SKM-1 (cell line): ENCODE data around the gene MLPH.

Experiments used
- DNase-seq: peaks from one replicate; lab custom pipeline; 2025; ENCODE audit not compliant: unreplicated experiment; lab: John Stamatoyannopoulos, UW

Gene MLPH

DNA sequence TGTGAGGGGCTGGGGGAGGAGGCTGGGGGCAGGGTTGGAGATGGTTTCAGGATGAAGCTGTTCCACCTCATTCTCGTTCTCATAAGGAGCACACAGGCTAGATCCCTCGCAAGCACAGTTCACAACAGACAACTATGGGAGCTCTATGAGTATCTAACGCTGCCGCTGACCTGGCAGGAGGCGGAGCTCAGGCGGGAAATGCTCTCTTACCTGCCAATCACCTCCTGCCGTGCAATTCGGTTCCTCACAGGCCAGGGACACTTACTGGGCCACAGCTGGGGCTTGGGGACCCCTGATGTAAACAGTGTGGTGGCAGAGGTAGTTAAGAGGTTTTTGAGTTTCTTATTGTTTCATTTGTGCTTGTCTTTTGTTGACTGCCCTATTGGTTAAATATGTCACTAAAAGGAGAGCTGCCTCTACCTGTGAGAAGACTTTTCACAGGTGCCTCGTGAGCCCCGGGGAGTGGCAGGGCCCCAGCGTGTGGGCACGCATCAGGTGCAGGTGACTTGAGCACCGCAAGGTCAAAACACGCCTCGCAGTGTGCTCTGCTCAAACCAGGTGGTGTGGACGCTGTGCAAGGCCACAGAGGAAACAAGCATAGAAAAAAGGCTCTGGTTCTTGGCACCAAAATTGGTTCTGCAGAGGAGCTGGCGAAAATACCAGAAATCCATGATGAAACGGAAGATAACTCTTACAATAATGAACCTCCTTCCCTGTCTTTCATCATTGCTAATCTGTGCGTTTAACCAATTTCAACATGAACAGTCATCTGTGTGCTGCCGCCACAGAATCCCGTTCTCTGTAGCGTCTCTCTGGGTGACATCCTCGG, 10.2 kb downstream of the MLPH start:
- no peak for DNase-seq

DNA sequence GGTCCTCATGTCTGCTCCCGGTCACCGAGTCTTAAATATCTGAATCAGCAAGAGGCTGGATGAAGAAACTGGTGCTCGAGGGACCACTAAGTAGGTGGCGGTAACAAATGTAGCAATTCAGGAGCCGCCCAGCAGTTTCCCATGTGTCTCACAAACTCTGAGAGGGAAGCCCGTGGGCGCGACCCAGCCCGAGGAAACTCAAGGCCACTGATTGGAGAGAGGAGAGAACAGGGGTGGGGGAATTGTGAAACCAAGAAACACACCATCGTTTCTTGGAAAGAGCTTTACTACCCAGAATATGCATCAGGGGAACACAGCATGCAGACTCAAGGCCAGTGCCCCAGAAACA, 10.8 kb downstream of the MLPH start:
- no peak for DNase-seq

DNA sequence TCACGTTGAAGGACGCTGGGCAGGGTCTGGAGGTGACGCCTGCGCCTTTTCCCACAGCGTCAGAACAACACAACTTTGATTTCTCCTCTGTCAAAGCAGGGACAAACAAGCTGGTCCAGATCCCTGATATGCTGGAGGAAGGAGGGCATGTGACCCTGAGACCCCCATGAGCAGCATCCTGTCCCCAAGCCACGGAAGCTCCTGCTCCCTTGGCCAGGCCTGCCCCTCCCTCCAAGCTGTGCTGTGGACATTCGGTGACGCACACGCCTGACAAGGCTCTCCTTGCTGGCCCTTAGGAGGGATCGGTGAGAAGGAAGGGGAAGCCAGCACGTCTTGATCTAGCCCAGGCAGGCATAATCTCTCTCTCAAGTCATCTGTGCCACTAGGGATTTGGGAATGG, 11.3 kb downstream of the MLPH start:
- no peak for DNase-seq

DNA sequence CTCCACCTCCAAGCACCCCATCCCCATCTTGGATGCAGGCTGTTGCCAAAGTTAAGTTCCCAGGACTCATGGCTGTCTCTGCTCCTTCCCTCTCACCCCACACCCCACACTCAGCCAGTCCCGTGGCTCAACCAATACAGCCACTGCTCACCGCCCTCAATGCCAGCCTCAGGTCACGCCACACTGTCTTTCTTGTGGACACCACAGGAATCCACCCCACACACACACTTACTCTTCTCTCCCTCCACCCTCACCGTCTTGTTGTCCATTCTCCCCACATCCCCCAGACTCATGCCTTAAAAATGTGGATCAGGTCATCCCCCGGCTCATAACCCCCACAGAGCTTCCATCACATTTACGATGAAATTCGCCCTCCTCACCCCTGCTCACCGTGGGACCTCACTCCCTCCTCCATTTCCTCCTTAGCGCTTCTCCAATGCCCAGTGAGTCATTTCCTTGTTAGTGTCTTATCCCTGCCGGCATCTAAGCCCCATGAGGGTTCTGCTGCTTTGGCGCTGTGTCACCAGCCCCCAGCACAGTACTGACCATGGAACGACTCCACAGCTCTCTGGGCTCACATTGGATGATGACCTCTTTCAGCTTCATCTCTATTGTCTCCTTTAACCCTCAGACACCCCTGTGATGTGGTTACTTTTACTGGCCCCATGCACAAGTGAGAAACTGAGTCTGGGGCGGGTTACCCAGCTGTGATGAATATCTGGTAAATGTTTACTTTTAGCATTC, 13.8 kb downstream of the MLPH start:
- no peak for DNase-seq

DNA sequence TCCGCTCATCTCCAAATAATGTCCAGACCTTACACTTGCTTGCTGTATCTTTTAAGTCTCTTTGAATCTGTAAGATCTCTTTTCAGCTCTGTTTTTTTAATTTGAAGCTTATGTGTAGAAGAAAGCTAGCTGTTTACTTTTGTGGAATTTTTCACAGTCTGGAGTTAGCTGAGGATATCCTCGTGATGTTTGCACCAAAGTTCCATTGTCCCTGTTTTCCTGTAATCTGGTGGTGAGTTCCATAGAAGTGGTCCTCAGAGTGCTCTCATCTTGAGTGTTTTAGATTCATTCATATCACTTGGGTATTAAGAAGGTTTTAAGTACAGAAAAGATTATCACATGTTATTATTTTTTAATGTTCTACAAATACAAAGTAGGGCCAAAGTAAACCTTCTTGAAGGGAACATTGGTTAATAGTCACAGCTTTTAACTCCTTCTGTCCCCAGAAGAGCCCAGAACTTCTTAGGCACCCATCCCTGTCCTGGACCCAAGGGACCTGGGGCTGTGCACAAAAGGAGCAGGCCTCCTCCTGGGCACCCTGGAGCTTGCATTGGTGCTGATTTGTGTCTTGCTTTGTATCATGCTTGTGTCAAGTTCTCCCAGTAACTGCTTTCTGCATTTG, 15.0 kb downstream of the MLPH start:
- DNase-seq = no peak

DNA sequence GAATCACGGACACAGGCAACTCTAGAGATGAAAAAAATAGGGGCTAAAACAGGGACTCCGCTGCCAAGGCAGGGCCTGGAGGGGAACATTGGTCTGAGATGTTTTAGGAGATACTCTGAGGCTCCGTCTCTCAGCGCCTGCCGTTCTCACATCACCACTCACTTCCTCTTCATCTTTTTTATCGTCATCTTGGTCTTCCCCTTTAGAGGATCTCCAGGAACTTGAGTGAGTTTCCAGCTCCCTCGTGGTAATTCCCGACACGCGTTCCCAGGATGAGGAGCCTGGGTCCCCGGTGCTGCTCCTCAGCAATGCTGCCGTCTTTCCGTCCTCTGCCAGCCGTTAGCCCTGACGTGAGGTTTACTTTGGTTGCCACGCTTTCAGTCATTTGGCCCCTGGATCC, 16.1 kb downstream of the MLPH start:
- DNase-seq = no peak

DNA sequence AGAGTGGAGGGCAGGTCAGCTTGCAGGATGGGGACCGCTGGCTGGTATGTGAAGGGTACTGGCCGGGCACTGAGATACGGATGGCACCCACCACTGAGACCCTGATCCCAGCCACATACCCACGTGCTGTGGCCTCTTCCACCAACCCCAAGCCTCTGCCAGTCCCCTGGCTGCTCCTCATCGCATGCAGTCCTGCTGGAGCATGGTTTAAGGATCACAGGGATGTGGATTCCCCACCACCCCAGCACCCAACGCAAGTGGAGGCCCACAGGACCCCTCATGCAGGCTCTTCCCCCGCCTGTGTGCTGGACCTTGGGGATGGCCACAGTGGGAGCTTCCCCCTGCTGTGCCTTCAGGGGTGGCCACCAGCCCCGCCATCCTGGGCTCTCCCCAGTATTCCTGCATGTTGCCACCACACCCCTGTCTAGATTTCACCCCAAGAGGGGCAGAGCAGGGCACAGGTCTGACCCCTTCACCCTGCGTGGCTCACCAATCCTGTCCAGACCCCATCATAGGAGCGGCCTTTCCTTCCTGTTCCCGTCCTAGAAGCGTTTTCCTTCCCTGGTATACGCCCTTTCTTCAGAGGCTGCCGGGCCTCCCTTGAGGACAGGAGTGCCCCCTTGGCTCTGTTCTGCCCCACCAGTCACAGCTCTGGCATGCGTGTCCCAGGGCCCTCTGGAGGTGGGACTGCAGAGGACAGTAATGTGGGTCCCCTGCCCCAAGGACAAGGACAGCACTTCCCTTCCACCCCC, 18.3 kb downstream of the MLPH start:
- DNase-seq = no peak

DNA sequence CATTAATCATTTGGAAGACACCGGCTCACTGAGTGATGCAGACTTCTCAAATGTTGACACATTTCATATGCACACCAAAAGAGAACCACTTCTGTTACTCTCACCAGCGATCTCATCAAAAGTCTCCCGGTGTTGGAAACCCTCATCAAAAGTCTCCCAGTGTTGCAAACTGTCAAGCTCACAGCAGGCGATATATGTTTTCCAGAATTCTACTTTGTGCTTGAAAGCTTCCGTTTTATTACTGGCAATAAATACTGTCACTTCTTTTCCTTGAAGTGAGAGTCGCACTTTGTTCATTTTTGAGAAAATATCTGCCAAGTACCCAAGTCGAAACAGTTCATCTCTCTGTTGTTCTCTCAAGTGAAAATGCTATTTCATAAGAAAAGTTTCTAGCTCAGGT, 20.5 kb downstream of the MLPH start:
- DNase-seq = no peak

DNA sequence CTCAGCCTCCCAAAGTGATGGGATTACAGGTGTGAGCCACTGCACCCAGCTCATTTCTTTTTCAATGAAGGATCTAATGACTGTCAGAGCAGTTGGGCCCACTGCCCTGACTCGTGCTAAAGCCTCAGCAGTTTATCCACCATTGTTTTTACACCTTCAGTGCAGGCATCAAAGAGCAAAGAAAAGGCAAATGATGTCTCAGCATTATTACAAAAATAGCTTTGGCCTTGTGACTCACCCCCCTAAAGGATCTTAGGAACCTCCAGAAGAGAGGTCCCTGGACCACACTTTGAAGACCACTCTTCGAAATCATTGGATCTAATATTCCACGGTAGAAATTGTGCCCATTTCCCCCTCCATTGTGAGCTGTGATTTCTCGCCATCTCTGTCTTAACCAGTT, 21.3 kb downstream of the MLPH start:
- DNase-seq = no peak

DNA sequence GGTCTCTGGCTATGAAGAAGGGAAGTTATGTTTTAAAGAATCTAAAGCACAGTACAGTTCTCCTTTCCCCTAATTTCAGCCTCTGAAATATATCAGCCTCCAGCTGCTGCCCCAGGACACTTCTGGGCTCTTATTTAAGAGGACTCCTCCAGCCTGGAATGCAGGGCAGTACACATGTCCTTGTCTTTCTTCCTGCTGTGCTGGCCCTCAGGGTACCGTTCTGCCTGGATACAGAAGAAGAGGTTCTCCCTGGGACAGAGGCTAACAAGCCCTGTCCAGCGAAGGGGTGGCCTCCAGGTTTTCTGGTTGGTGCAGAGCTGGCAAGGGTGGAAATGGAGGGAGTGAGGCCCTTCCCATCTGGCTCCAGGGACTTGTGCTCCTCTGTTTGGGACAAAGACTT, 22.1 kb downstream of the MLPH start:
- no peak for DNase-seq

DNA sequence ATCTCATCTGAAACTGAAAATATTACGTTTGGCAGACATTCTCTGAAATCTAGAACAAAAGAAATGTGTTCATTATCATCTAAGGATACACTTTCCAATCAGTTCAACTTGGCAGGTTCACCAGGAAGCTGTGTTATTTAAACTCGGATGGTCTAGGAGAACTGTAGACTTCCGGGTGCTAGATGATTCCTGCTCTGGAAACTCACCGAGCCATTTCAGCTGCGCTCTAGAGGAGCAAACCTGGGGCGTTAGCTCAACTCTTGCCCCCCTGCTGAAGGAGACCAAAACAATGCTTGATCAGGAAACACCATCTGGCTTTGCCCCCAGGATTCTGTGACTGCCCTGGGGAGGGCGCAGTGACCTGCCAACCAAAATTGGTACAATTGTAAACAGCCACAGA, 22.9 kb downstream of the MLPH start:
- DNase-seq = no peak

DNA sequence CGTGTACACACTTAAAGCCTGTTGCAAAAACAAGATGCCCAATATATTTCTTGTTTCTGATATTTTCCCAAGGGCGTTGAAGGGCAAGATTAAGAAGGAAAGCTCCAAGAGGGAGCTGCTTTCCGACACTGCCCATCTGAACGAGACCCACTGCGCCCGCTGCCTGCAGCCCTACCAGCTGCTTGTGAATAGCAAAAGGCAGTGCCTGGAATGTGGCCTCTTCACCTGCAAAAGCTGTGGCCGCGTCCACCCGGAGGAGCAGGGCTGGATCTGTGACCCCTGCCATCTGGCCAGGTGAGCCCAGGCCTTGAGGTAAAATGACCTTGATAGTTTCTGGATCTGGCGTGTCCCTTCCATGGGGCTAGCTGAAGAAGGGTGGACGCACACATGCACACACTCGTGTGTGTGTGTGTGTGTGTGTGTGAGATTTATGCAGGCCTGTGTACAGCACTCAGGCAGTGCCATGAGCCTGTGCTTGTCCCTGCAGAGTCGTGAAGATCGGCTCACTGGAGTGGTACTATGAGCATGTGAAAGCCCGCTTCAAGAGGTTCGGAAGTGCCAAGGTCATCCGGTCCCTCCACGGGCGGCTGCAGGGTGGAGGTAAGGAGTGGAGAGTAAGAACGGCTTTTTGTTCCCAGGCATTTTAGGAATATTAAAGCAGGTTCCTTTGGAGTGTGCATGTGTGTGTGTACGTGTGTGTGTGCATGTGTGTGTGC, 23.6 kb downstream of the MLPH start:
- DNase-seq = no peak

DNA sequence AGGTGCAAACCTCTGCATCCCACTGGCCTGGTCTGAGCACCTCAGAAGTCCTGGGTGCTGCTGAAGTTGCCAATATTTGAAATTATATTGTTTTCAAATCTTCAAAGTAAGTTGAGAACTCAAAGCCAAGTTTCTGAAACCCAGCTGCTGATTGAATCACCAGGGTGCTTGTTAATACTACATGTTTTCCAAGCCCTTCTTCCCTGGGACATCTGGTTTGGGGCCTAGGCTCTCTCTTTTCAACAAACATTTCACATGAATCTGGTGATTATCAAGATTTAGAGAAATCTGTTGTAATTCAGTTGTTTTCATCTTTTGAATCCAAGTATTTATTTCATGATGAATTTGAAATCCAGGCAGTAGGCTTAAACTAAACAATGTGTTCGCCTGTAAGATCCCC, 24.4 kb downstream of the MLPH start:
- DNase-seq = no peak

DNA sequence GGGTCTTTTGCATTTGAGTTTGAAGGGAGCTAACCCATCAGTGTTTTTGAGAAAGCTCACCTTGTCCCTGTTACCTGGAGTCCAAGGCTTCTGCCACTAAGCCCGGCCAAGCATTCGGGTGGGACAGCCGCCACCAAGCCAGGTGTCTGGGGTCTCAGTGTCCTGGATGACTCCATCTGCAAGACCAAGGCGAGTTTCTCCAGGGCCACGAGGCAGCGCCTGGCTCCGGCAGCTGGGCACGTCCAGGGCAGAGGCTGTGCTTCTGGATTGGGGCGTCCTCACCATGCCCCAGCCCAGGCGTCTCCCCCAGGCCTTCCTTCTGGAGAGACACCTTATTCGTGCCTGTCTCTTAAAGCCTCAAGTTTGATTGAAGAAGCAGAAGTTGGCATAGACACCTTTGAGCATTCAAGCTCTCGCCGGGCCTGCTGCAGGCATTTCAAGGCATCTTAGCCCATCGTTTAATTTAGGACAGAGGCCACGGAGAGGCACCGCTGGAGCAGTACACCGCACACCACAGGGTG, 24.9 kb downstream of the MLPH start:
- DNase-seq = no peak

DNA sequence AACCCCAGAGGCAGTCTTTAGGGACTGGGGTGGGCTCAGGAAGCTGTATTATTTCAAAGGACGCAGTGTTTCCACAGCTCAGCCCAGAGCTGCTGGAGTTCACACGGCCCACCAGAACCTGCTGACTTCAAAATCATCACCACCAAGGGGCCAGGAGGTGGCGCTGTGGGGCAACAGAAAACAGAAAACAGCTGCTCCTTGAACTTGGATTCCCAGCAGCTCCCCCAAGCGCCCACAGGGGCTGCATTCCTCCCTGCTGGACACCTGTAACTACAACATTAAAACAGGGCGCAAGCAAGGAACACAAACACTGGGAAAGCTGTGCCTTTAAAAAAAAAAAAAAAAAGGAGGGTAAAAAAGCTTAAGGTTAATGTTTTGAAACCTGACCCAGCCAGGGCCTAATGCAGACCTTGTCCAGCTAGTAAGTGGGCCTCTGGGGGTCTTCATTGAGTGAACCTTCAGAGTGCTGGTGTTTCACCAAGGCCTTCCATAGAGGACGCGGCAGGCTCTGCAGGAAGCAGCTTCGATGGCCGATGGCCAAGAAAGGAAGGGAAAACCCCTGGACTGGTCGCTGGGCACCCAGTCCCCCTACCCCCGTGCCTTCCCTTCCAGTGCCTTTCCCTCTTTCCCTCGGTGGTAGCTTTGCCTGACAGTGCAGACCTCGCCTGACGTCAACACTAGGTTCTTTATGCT, 25.9 kb downstream of the MLPH start:
- DNase-seq = peak; percentile 71

DNA sequence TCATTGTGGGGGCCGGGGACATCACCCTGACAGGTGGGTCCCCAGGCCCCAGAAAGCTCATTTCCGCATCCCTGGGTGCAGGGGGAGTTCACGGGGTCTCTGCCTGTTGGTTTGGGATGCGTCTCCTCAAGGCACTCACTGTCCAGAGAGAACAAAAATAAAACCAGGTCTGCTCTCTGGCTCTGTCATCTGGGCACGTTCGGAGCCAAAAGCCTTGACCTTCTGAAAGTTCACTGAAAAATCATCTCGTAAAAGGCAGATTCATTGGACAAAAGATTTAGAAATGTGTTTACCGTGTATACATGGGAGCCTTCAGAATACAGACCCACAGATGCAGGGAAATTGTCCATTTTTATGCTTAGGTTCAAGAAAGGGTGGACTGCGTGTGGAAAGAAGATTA, 26.6 kb downstream of the MLPH start:
- DNase-seq = no peak

DNA sequence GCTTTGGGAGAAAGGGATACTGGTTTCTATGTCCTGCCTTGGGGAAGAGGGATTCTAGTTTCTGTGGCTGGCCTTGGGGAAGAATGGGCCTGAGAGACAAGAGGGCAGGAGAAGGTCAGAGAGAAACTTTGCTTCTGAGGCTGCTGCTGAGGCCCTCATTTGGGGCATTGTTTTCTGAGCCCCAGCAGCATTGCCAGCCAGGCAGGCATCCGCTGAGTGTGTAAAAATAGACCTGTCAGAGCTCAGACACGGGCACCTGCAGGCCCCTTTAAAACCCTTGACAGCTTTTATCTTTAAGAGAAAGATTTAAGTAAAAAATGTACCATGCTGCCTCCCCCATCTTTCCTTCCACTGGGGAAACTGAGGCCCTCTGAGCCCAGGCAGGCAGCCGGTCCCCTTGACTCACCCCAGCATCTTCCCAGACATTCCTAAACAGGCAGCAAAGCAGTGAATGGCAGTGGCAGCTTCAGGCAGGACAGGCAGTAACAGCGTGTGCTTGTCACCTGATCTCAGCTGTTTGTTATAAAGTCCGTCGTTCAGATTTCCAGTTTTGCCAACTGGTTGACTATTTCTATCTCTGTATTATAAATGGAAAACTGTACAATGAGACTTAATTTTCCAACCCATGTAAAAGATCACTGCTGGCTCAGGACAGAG, 27.6 kb downstream of the MLPH start:
- no peak for DNase-seq

DNA sequence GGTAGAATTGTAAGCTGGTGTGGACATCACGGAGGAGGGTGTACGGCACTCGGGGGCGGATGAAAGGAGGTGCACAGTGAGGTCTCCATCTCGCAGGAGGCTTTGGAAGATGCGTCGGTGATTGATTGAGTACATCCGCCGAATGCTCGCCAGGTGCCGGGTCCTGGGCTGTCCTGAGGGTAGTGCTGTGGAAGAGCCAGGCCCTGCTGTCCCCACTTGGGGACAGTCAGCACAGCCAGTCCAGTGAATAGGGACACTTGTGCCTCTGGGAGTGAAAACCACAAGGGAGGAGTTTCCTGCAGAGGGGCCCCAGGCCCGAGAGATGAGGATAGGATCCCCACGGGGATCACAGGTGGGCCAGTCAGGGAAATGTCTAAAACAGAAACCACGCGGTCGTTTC, 28.1 kb downstream of the MLPH start:
- no peak for DNase-seq

DNA sequence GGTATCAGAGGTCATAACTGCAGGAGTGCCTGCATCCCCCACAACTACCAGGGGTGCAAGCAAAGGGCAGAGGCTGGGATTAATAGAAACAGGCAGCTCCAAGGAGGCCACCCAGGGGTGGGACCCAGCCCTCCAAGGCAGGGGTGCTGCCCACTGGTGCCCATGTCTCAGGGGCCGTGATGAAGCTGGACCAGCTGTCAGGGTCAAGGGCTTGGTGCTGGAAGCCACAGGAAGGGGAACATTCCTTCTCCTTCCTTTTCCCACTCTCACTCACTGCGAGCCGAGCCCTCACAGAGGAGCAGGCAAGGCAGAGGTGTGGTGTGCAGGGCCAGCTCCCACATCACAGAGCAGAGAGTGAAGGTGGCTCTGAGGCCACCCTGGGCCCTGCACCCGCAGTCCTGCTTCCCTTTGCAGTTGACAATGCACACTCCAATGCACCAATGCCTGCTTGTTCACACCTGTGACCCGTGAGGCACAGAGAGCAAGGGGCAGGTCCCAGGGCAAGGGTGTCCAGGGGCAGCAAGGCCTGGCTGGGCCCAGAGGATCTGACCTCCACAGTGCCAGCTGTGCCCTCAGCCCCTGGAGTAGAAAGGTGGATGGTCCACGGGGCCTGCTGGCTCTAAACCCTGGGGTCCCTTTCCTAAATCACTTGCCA, 28.7 kb downstream of the MLPH start:
- DNase-seq = no peak
